H1 (cell line): Measurements from ENCODE around the gene BCAS3. TPM values are rescaled to one million over a fixed set of nuclear protein-coding genes. Genes with fewer than 3 reads are reported as not detected.

ENCODE experiments used
- CTCF ChIA-PET: fragments of 300-600 bp; sonication (Branson Sonifier 250); formaldehyde crosslinking; loops from one replicate; lab custom pipeline; 2021; ENCODE audit not compliant: partially characterized antibody; lab: Charles Lee
- POLR2A ChIA-PET: fragments of 300-600 bp; sonication (Branson Sonifier 250); formaldehyde crosslinking; loops from one replicate; lab custom pipeline; 2021; ENCODE audit warnings: inconsistent platforms; ENCODE audit not compliant: partially characterized antibody; lab: Charles Lee
- DNase-seq, 2 experiments: peaks; one replicate each; pipeline versions ENCODE4 v3.0.0 to v3.0.0-alpha.2; 2010 to 2022; ENCODE audit warnings: low spot score in 2 of 2, low read depth in 1 of 2, mixed read lengths in 1 of 2
- FAIRE-seq: peaks from 2 replicates; lab custom pipeline; 2011; peaks lifted over from hg19 to GRCh38; lab: Jason Lieb, UNC
- H2AFZ ChIP-seq: 2 replicates; pipeline ENCODE4 v1.8.1; 2012; ENCODE audit warnings: low read length, inconsistent platforms
- H2AK5ac ChIP-seq: 2 replicates; pipeline ENCODE4 v1.6.1; 2013; ENCODE audit warnings: low read depth, low read length
- H2BK120ac ChIP-seq: replicated peaks from 2 replicates; pipeline ENCODE3; 2013; ENCODE audit warnings: low read depth, low read length, inconsistent platforms
- H2BK12ac ChIP-seq: 2 replicates; pipeline ENCODE4 v1.6.1; 2013; ENCODE audit warnings: low read depth, low read length
- H2BK15ac ChIP-seq: 2 replicates; pipeline ENCODE4 v1.6.1; 2013; ENCODE audit warnings: low read length
- H2BK20ac ChIP-seq: 2 replicates; pipeline ENCODE4 v1.6.1; 2013; ENCODE audit warnings: low read length
- H2BK5ac ChIP-seq: 2 replicates; pipeline ENCODE4 v1.6.1; 2013; ENCODE audit warnings: low read depth, low read length
- H3K14ac ChIP-seq: 2 replicates; pipeline ENCODE4 v1.6.1; 2013; ENCODE audit warnings: inconsistent platforms; ENCODE audit not compliant: insufficient read length
- H3K18ac ChIP-seq: 2 replicates; pipeline ENCODE4 v1.6.1; 2013; ENCODE audit warnings: low read length; ENCODE audit errors: extremely low read depth
- H3K23ac ChIP-seq: 2 replicates; pipeline ENCODE4 v1.6.1; 2013; ENCODE audit warnings: inconsistent platforms; ENCODE audit not compliant: insufficient read length
- H3K23me2 ChIP-seq: 2 replicates; pipeline ENCODE4 v1.6.1; 2013; ENCODE audit warnings: low read depth, low read length
- H3K27ac ChIP-seq: 2 replicates; pipeline ENCODE4 v1.6.1; 2011; ENCODE audit warnings: low read depth, low read length, inconsistent platforms
- H3K27me3 ChIP-seq, 4 experiments: replicated peaks in 1 of 4; 1 replicate in 1 of 4; 2 replicates in 3 of 4; pipeline versions ENCODE4 v1.6.1 to v1.8.1; 2011 to 2013; ENCODE audit warnings: low read length in 3 of 4, mild to moderate bottlenecking in 3 of 4, inconsistent platforms in 2 of 4, mixed read lengths in 2 of 4, moderate library complexity in 1 of 4; ENCODE audit not compliant: control insufficient read depth in 3 of 4, insufficient read depth in 3 of 4; ENCODE audit errors: extremely low read depth in 1 of 4
- H3K36me3 ChIP-seq, 4 experiments: 2 replicates each; pipeline versions ENCODE4 v1.6.1 to v1.8.1; 2011 to 2013; ENCODE audit warnings: mild to moderate bottlenecking in 4 of 4, low read length in 3 of 4, moderate library complexity in 2 of 4, control low read depth in 1 of 4, inconsistent platforms in 1 of 4; ENCODE audit not compliant: insufficient read depth in 4 of 4, control insufficient read depth in 2 of 4
- H3K4ac ChIP-seq: replicated peaks from 2 replicates; pipeline ENCODE3; 2013; ENCODE audit warnings: low read length, low read depth, mixed read lengths, inconsistent platforms; ENCODE audit not compliant: insufficient read length
- H3K4me1 ChIP-seq, 4 experiments: replicated peaks in 1 of 4; 1 replicate in 1 of 4; 2 replicates in 3 of 4; pipeline versions ENCODE4 v1.6.1 to v1.8.1; 2011 to 2013; ENCODE audit warnings: low read length in 3 of 4, inconsistent platforms in 2 of 4, mixed read lengths in 1 of 4; ENCODE audit not compliant: insufficient read depth in 4 of 4, control insufficient read depth in 3 of 4
- H3K4me2 ChIP-seq, 2 experiments: 2 replicates each; pipeline versions ENCODE4 v1.6.1 to v1.8.1; 2011 to 2013; ENCODE audit warnings: low read depth in 2 of 2, low read length in 2 of 2, control low read depth in 1 of 2, inconsistent platforms in 1 of 2, mild to moderate bottlenecking in 1 of 2; ENCODE audit not compliant: insufficient read depth in 1 of 2
- H3K4me3 ChIP-seq, 4 experiments: fragments of 200-600, 300-600 bp in 1 of 4; sonication (generic), shearing (Covaris generic), sonication (Bioruptor Twin) in 1 of 4; 2 replicates each; pipeline versions ENCODE4 v1.5.1 to v1.8.1; 2011 to 2016; ENCODE audit warnings: low read length in 4 of 4, low read depth in 3 of 4, control low read depth in 2 of 4, inconsistent platforms in 2 of 4, mild to moderate bottlenecking in 2 of 4, mixed read lengths in 1 of 4, moderate library complexity in 1 of 4; ENCODE audit not compliant: insufficient read depth in 2 of 4; ENCODE audit errors: extremely low read depth in 1 of 4
- H3K56ac ChIP-seq: replicated peaks from 2 replicates; pipeline ENCODE3; 2013; ENCODE audit warnings: low read depth, mild to moderate bottlenecking, mixed read lengths, low read length, inconsistent platforms; ENCODE audit not compliant: insufficient read length
- H3K79me1 ChIP-seq: 2 replicates; pipeline ENCODE4 v1.6.1; 2013; ENCODE audit warnings: low read depth, low read length, control low read depth
- H3K79me2 ChIP-seq, 2 experiments: 2 replicates each; pipeline versions ENCODE4 v1.6.1 to v1.8.1; 2012 to 2013; ENCODE audit warnings: low read length in 2 of 2, mild to moderate bottlenecking in 2 of 2, inconsistent platforms in 1 of 2; ENCODE audit not compliant: insufficient read depth in 2 of 2, control insufficient read depth in 1 of 2
- H3K9ac ChIP-seq, 4 experiments: replicated peaks in 1 of 4; 1 replicate in 1 of 4; 2 replicates in 3 of 4; pipeline versions ENCODE4 v1.6.1 to v1.8.1; 2011 to 2013; ENCODE audit warnings: low read depth in 3 of 4, low read length in 3 of 4, control low read depth in 2 of 4, mild to moderate bottlenecking in 2 of 4, moderate library complexity in 2 of 4, inconsistent platforms in 1 of 4; ENCODE audit errors: extremely low read depth in 1 of 4
- H3K9me3 ChIP-seq, 2 experiments: 2 replicates each; pipeline versions ENCODE4 v1.6.1 to v1.8.1; 2012 to 2013; ENCODE audit warnings: mild to moderate bottlenecking in 2 of 2, moderate library complexity in 2 of 2, control low read depth in 1 of 2, inconsistent platforms in 1 of 2, low read depth in 1 of 2, low read length in 1 of 2, mixed read lengths in 1 of 2; ENCODE audit not compliant: insufficient read depth in 2 of 2
- H4K20me1 ChIP-seq, 2 experiments: replicated peaks in 1 of 2; 2 replicates each; pipeline versions ENCODE3 to v1.8.1; 2011 to 2013; ENCODE audit warnings: inconsistent platforms in 2 of 2, low read length in 2 of 2, mild to moderate bottlenecking in 1 of 2; ENCODE audit not compliant: insufficient read depth in 2 of 2, control insufficient read depth in 1 of 2
- H4K5ac ChIP-seq: 2 replicates; pipeline ENCODE4 v1.6.1; 2013; ENCODE audit warnings: low read length, low read depth, mixed read lengths, inconsistent platforms; ENCODE audit not compliant: insufficient read length
- H4K8ac ChIP-seq: 2 replicates; pipeline ENCODE4 v1.8.0; 2013; ENCODE audit warnings: mild to moderate bottlenecking, moderate library complexity, low read length, inconsistent platforms; ENCODE audit not compliant: insufficient read depth; ENCODE audit errors: extremely low read depth
- H4K91ac ChIP-seq: replicated peaks from 2 replicates; pipeline ENCODE3; 2013; ENCODE audit warnings: low read length, mixed read lengths, inconsistent platforms; ENCODE audit not compliant: insufficient read length
- RFX5 ChIP-seq: IDR thresholded peaks from 2 replicates; pipeline ENCODE4 v1.6.1; 2011; ENCODE audit warnings: low read depth, low read length, improper control_type of control experiment, borderline replicate concordance
- WGBS, 2 experiments: shearing (Covaris generic) in 1 of 2; methylation state at CpG; one replicate each; pipeline versions ENCODE4 v1.1.6 to v1.1.7; 2013 to 2015; ENCODE audit warnings: low lambda C conversion rate in 2 of 2, mixed read lengths in 2 of 2, inconsistent platforms in 1 of 2, low coverage in 1 of 2, missing lambda C conversion rate in 1 of 2; ENCODE audit not compliant: insufficient replicate concordance in 2 of 2, insufficient coverage in 1 of 2, insufficient read length in 1 of 2; ENCODE audit errors: extremely low coverage in 1 of 2, missing lambda C conversion rate in 1 of 2; 5-methylcytosine and 5-hydroxymethylcytosine counted together
- polyA plus RNA-seq, 7 experiments: library from polyadenylated mRNA; depleted of rRNA in 3 of 7; stranded (reverse) in 5 of 7; unstranded in 2 of 7; fragments of >200 nt in 5 of 7; fragments of 200-250 nt in 2 of 7; gene quantifications; 1 replicate in 5 of 7; 2 replicates in 1 of 7; 4 replicates in 1 of 7; pipeline versions ENCODE4 v1.2.1 to v1.2.3, GENCODE V29; 2011 to 2013; ENCODE audit warnings: missing spikeins in 2 of 7, mixed read lengths in 2 of 7
- total RNA-seq: library from RNA; stranded (reverse); fragmentation: NEBNext Ultra II Directional; extraction: Animal tissue kit (Norgen Biotek cat#: 25700); gene quantifications from 2 replicates; pipeline ENCODE4 v1.2.1, GENCODE V29; 2021

The BCAS3 gene
- total and polyA plus RNA-seq, 2 of the 8 experiments (the other 6 are each of a cell fraction or from before 2014, with no cell fraction given): 9.9 to 13.3 TPM

GRCh38 chr17:60628252-60628889, 49.3 kb upstream of the BCAS3 start:
- Histone ChIP-seq H4K5ac (no peak overlapping the region), H2BK20ac (no peak overlapping the region), H3K4me2 (no peak overlapping the region), H2BK5ac (no peak overlapping the region), H4K8ac (no peak overlapping the region), H3K18ac (no peak overlapping the region), H4K20me1 (peaks cover 0 to 2% of the 10 kb centered on the region in 2 experiments), H3K56ac (no peak overlapping the region), H3K4ac (no peak overlapping the region), H3K79me2 (peaks cover 0 to 6% of the 10 kb centered on the region in 2 experiments; a peak in 2 of 4 replicates), H2BK12ac (no peak overlapping the region), H2AFZ (no peak overlapping the region), H3K4me1 (no peaks in the 10 kb centered on the region), H3K14ac (no peak overlapping the region)
- ChIA-PET POLR2A (no interaction called here), CTCF (interaction anchor here (0.7 to 0.8 kb wide), 4 partner anchors 9 to 1744 kb away, joined by 3 to 4 read pairs (median 3); no protein-coding TSS in a partner anchor)
- no peak for DNase-seq
- WGBS, 2 experiments: 96% methylated on average over 6 of the region's 6 CpGs; no CpG with 5 or more reads in 1 of the 2 experiments
- FAIRE-seq: no peak
- no peak for TF ChIP-seq RFX5
- TF ChIP-seq, all 59 proteins: peak for 0
- no peak overlapping the region for H3K9ac ChIP-seq
- peaks cover 0 to 6% (median 0%) of the 10 kb centered on the region in 4 experiments; a peak in 1 of 8 replicates for H3K36me3 ChIP-seq
- no peak overlapping the region for H3K27ac ChIP-seq
- no peaks in the 10 kb centered on the region for H3K27me3 ChIP-seq
- no peak overlapping the region for H2BK15ac ChIP-seq
- no peak overlapping the region for H2AK5ac ChIP-seq
- H3K23me2 ChIP-seq: no peaks in the 10 kb centered on the region
- no peak overlapping the region for H3K23ac ChIP-seq
- H3K9me3 ChIP-seq: no peaks in the 10 kb centered on the region
- H3K4me3 ChIP-seq: no peak overlapping the region
- no peak overlapping the region for H2BK120ac ChIP-seq
- H3K79me1 ChIP-seq: peaks cover 3% of the 10 kb centered on the region; the same call in 1 of the 2 replicates
- no peak overlapping the region for H4K91ac ChIP-seq
